Fibroblast of lung (primary cell): ENCODE results near the gene TAOK1.

ENCODE experiments used
- EZH2 ChIP-seq: IDR thresholded peaks from 2 replicates; pipeline ENCODE4 v1.5.1; 2012; ENCODE audit warnings: low read length, control low read depth, mild to moderate bottlenecking; ENCODE audit errors: missing control alignments
- TF ChIP-seq, protein P1 (sequence below), 2 donors: IDR thresholded peaks in 1 of 2; conservative IDR thresholded peaks in 1 of 2; 1 replicate in 1 of 2; 2 replicates in 1 of 2; pipeline ENCODE4 v1.5.1; 2011 to 2012; ENCODE audit warnings: low read length in 2 of 2, control low read depth in 1 of 2, inconsistent platforms in 1 of 2, low read depth in 1 of 2, mild to moderate bottlenecking in 1 of 2

DNA sequence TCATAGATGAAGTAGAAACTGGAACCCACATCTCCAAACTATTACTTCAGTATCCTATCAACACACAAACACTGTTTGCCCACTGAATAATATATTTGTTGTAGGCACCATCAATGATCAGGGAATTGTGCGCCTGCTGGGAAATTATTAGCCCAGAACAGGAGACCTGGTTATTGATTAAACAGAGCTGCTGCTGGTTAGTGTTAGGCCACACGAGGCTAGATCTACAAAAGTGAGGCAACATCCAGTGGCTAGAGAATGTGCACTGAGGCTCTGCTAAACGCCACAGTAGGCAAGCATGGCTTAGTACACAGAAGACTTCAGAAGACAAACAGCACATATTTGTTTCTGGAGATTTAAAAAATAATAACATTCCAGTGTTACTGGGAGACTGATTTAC lies 165.7 kb downstream of the TAOK1 start:
- TF ChIP-seq, protein P1, sequence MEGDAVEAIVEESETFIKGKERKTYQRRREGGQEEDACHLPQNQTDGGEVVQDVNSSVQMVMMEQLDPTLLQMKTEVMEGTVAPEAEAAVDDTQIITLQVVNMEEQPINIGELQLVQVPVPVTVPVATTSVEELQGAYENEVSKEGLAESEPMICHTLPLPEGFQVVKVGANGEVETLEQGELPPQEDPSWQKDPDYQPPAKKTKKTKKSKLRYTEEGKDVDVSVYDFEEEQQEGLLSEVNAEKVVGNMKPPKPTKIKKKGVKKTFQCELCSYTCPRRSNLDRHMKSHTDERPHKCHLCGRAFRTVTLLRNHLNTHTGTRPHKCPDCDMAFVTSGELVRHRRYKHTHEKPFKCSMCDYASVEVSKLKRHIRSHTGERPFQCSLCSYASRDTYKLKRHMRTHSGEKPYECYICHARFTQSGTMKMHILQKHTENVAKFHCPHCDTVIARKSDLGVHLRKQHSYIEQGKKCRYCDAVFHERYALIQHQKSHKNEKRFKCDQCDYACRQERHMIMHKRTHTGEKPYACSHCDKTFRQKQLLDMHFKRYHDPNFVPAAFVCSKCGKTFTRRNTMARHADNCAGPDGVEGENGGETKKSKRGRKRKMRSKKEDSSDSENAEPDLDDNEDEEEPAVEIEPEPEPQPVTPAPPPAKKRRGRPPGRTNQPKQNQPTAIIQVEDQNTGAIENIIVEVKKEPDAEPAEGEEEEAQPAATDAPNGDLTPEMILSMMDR (conservative IDR thresholded peaks at IDR 0.05 in 1 of 2, IDR thresholded peaks at IDR 0.05 in 1 of 2; ENCODE audit: low read depth in 1 of 2, low read length in 2 of 2), result no peak
- TF ChIP-seq EZH2, result no peak
